SK-N-SH treated with all-trans-retinoic acid at 6 μM for 48 hours (cell line): ENCODE data around the gene ATG10.

Experiments used
- ATAC-seq: fragments of 200-7000 bp; cut with Tn5 transposase; 3 replicates; pipeline ENCODE4 v1.9.1; 2020; ENCODE audit warnings: mild to moderate bottlenecking, moderate library complexity
- ARNTL ChIP-seq: fragments of 450-650 bp; formaldehyde crosslinking; IDR thresholded peaks from 2 replicates; pipeline ENCODE4 v1.5.0; 2020; ENCODE audit warnings: low read depth, mild to moderate bottlenecking, moderate library complexity, borderline replicate concordance
- CREB5 ChIP-seq: fragments of 250-450 bp; sonication (Bioruptor Pico); IDR thresholded peaks from 2 replicates; pipeline ENCODE4 v1.5.1; 2020; ENCODE audit warnings: low read depth, mild to moderate bottlenecking, moderate library complexity
- CSDC2 ChIP-seq: fragments of 250-450 bp; sonication (Bioruptor Pico); IDR thresholded peaks from 2 replicates; pipeline ENCODE4 v1.5.0; 2020; ENCODE audit warnings: mild to moderate bottlenecking, moderate library complexity
- CSRNP3 ChIP-seq: fragments of 250-450 bp; sonication (Bioruptor Pico); IDR thresholded peaks from 2 replicates; pipeline ENCODE4 v1.5.1; 2021; ENCODE audit warnings: mild to moderate bottlenecking, moderate library complexity
- ESRRG ChIP-seq: fragments of 250-450 bp; sonication (Bioruptor Pico); IDR thresholded peaks from 2 replicates; pipeline ENCODE4 v1.6.1; 2021; ENCODE audit warnings: mild to moderate bottlenecking
- GLIS3 ChIP-seq: fragments of 250-450 bp; sonication (Bioruptor Pico); IDR thresholded peaks from 2 replicates; pipeline ENCODE4 v1.5.0; 2020; ENCODE audit warnings: mild to moderate bottlenecking, moderate library complexity
- ISL1 ChIP-seq: fragments of 250-450 bp; sonication (Bioruptor Pico); IDR thresholded peaks from 2 replicates; pipeline ENCODE4 v2.1.2; 2022; ENCODE audit warnings: mild to moderate bottlenecking, moderate library complexity
- PATZ1 ChIP-seq: fragments of 250-450 bp; sonication (Bioruptor Pico); IDR thresholded peaks from 2 replicates; pipeline ENCODE4 v1.8.0; 2020; ENCODE audit warnings: mild to moderate bottlenecking, moderate library complexity, borderline replicate concordance
- POU6F1 ChIP-seq: fragments of 250-450 bp; sonication (Bioruptor Pico); IDR thresholded peaks from 2 replicates; pipeline ENCODE4 v1.8.0; 2021; ENCODE audit warnings: low read depth, mild to moderate bottlenecking, moderate library complexity, borderline replicate concordance
- PPARA ChIP-seq: fragments of 250-450 bp; sonication (Bioruptor Pico); IDR thresholded peaks from 2 replicates; pipeline ENCODE4 v1.5.0; 2020; ENCODE audit warnings: mild to moderate bottlenecking, borderline replicate concordance
- RARB ChIP-seq: fragments of 250-450 bp; sonication (Bioruptor Pico); IDR thresholded peaks from 2 replicates; pipeline ENCODE4 v1.8.0; 2021; ENCODE audit warnings: mild to moderate bottlenecking, moderate library complexity
- SNAI2 ChIP-seq: fragments of 250-450 bp; sonication (Bioruptor Pico); IDR thresholded peaks from 2 replicates; pipeline ENCODE4 v1.5.0; 2020; ENCODE audit warnings: mild to moderate bottlenecking, moderate library complexity
- TCF4 ChIP-seq: fragments of 250-450 bp; sonication (Bioruptor Pico); IDR thresholded peaks from 2 replicates; pipeline ENCODE4 v1.8.0; 2021; ENCODE audit warnings: mild to moderate bottlenecking, moderate library complexity, borderline replicate concordance
- TSHZ2 ChIP-seq: fragments of 250-450 bp; sonication (Bioruptor Pico); IDR thresholded peaks from 2 replicates; pipeline ENCODE4 v1.5.0; 2020; ENCODE audit warnings: mild to moderate bottlenecking, moderate library complexity
- ZC3H10 ChIP-seq: fragments of 250-450 bp; sonication (Bioruptor Pico); IDR thresholded peaks from 2 replicates; pipeline ENCODE4 v1.5.1; 2021; ENCODE audit warnings: mild to moderate bottlenecking, moderate library complexity
- ZFP3 ChIP-seq: fragments of 250-450 bp; sonication (Bioruptor Pico); IDR thresholded peaks from 2 replicates; pipeline ENCODE4 v1.5.0; 2020; ENCODE audit warnings: mild to moderate bottlenecking, moderate library complexity
- ZFP30 ChIP-seq: fragments of 450-650 bp; formaldehyde crosslinking; IDR thresholded peaks from 2 replicates; pipeline ENCODE4 v1.5.0; 2022; ENCODE audit warnings: mild to moderate bottlenecking, moderate library complexity
- ZNF565 ChIP-seq: fragments of 450-650 bp; formaldehyde crosslinking; conservative IDR thresholded peaks from 2 replicates; pipeline ENCODE4 v1.5.0; 2020; ENCODE audit warnings: low read depth, mild to moderate bottlenecking, moderate library complexity
- ZNF70 ChIP-seq: fragments of 450-650 bp; formaldehyde crosslinking; IDR thresholded peaks from 2 replicates; pipeline ENCODE4 v1.5.0; 2020; ENCODE audit warnings: mild to moderate bottlenecking, moderate library complexity

Gene ATG10

GRCh38 chr5:82178378-82178777, 206.6 kb downstream of the ATG10 start:
- TF ChIP-seq SNAI2 (no peak), CSRNP3 (CRISPR knock-in tag) (no peak), GLIS3 (no peak), CSDC2 (no peak), ZC3H10 (no peak), RARB (CRISPR knock-in tag) (no peak), POU6F1 (CRISPR knock-in tag) (no peak), PATZ1 (CRISPR knock-in tag) (no peak), TSHZ2 (no peak), PPARA (CRISPR knock-in tag) (no peak), ZNF565 (CRISPR knock-in tag) (no peak), TCF4 (CRISPR knock-in tag) (no peak), ZNF70 (CRISPR knock-in tag) (no peak), ISL1 (no peak), ZFP30 (CRISPR knock-in tag) (no peak)
- no peak for ATAC-seq

- no peak for TF ChIP-seq SNAI2
- TF ChIP-seq ISL1: no peak
- TF ChIP-seq RARB (CRISPR knock-in tag): no peak
- ATAC-seq: no peak
Measured at GRCh38 chr5:82182662-82183061, 210.8 kb downstream of the ATG10 start.

GRCh38 chr5:82183828-82184227, 212.0 kb downstream of the ATG10 start:
- TF ChIP-seq TSHZ2: no peak
- no peak for TF ChIP-seq POU6F1 (CRISPR knock-in tag)
- no peak for TF ChIP-seq CSDC2
- TF ChIP-seq CSRNP3 (CRISPR knock-in tag): no peak
- no peak for TF ChIP-seq ESRRG (CRISPR knock-in tag)
- no peak for TF ChIP-seq CREB5 (CRISPR knock-in tag)
- TF ChIP-seq ZC3H10: no peak
- no peak for TF ChIP-seq ISL1
- no peak for TF ChIP-seq ARNTL (CRISPR knock-in tag)
- no peak for TF ChIP-seq ZNF565 (CRISPR knock-in tag)
- no peak for TF ChIP-seq ZFP3 (CRISPR knock-in tag)
- no peak for TF ChIP-seq PATZ1 (CRISPR knock-in tag)
- TF ChIP-seq GLIS3: no peak
- TF ChIP-seq TCF4 (CRISPR knock-in tag): no peak
- TF ChIP-seq SNAI2: no peak
- TF ChIP-seq RARB (CRISPR knock-in tag): no peak
- TF ChIP-seq, all 23 proteins: peak for 0
- ATAC-seq: no peak
